VCaP (cell line): Measurements from ENCODE around the gene SMC1B.
A peak's percentile ranks its signal among the peaks of the same experiment; 100 is the strongest.
"Not testable (repeated sequence)": the region's sequence is repeated elsewhere in the genome, so short reads cannot be mapped to it uniquely, and the experiment has no call there.

ENCODE experiments used
- H3K27ac ChIP-seq: fragments of 450-650 bp; 2 replicates; pipeline ENCODE4 v1.5.1; 2017
- CTCF ChIP-seq: fragments of 450-650 bp; conservative IDR thresholded peaks from 2 replicates; pipeline ENCODE4 v1.5.1; 2017; ENCODE audit warnings: mild to moderate bottlenecking, moderate library complexity

The SMC1B gene

GRCh38 chr22:45353786-45354185 lies 59.6 kb downstream of the SMC1B start:
- TF ChIP-seq CTCF, result no peak
- no peak overlapping the region for H3K27ac ChIP-seq

DNA sequence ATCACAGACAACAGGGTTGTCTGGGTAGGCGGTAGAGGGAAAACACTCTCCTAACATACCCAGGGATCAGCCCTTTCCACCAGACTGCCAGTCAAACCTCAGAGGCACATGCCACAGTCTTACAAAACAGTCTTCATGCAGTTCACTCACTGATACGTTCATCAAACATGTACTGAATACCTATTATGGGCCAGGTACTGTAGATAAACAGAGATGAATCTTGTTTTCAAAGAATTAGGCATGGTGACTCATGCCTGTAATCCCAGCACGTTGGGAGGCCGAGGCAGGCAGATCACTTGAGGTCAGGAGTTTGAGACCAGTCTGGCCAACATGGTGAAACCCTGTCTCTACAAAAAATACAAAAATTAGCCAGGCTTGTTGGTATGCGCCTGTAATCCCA lies 60.6 kb downstream of the SMC1B start:
- H3K27ac ChIP-seq, result not testable (repeated sequence)

DNA sequence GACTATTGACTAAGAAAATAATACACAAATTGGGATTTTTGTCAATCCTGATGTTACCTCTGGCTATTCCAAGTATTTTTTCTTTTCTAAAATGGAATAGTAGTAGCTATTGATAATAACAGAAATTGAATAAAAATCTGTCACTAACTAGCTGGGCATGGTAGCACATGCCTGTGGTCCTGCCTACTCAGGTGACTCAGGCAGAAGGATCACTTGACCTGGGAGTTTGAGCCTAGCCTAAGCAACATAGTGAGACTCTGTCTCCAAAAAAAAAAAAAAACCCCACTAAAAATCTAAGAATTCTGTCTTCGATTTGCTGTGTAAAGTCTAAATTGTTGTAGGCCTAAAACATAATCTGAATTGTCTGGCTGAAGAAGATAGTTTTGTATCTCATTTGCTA lies 61.4 kb downstream of the SMC1B start:
- no peak for TF ChIP-seq CTCF
- H3K27ac ChIP-seq, result no peak overlapping the region

GRCh38 chr22:45349916-45350315 lies 63.5 kb downstream of the SMC1B start:
- no peak for TF ChIP-seq CTCF
- no peak overlapping the region for H3K27ac ChIP-seq

GRCh38 chr22:45344334-45344733 lies 69.1 kb downstream of the SMC1B start:
- peak overlapping the region; percentile 37 for H3K27ac ChIP-seq
- no peak for TF ChIP-seq CTCF

DNA sequence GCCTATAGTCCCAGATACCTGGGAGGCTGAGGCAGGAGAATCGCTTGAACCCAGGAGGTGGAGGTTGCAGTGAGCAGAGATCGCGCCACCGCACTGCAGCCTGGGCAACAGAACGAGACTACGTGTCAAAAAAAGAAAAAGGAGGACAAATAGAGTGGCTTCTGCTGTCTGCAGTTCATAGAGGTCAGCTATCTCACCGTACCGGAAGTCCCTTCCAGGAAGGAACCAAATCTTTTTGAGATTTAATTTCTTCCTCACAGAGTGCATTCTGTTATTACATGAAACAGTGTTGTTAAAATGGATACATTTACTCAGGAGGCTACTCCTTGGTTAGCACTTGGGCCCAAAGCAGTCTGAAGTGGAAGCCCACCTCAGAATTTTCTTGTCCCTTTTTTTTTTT lies 70.3 kb downstream of the SMC1B start:
- no peak overlapping the region for H3K27ac ChIP-seq
- TF ChIP-seq CTCF, result no peak

DNA sequence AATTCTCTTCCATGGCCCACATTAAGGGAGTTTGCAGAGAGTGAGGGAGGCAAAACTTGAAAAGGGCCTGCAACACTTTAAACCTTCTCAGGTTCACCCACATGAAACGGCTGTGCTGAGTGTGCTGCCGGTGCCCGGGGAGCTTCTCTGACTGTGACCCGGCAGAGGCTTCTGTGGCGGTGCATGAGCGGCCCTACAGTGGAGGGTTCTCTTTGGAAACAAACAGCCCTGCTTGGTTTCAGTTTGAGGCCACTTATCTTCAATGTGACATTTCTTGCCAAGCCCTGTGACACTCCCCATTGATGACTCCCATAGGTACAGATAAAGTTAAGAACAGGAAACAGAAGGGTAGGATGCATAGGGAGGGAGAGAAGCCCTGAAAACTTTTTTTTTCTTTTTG lies 71.9 kb downstream of the SMC1B start:
- H3K27ac ChIP-seq, result no peak overlapping the region; the same call in 1 of the 2 replicates
- no peak for TF ChIP-seq CTCF

- no peak overlapping the region; the same call in 1 of the 2 replicates for H3K27ac ChIP-seq
- no peak for TF ChIP-seq CTCF
These were observed 73.1 kb downstream of the SMC1B start for GRCh38 chr22:45340323-45340722.
